ENCODE results near the gene ANKRD33B. TPM values are rescaled to one million over a fixed set of nuclear protein-coding genes. Genes with fewer than 3 reads are reported as not detected.

The ANKRD33B gene
- total and polyA plus RNA-seq, 2 experiments from 2014 or later = 2.9 to 15.4 TPM

GRCh38 chr5:10584714-10585517 is 21.0 kb downstream of the ANKRD33B start:
- Histone ChIP-seq H3K4me2 (no peak overlapping the region), H3K27me3 (ENCODE audit: insufficient read depth) (no peaks in the 10 kb centered on the region), H3K79me2 (replicated peaks; ENCODE audit: insufficient read depth) (no peaks in the 10 kb centered on the region), H3K4me1 (ENCODE audit: insufficient read depth) (peaks cover 16% of the 10 kb centered on the region), H3K4me3 (no peak overlapping the region), H4K20me1 (replicated peaks; ENCODE audit: insufficient read depth) (no peaks in the 10 kb centered on the region), H3K36me3 (ENCODE audit: insufficient read depth) (no peaks in the 10 kb centered on the region; the same call in 1 of the 2 replicates), H3K9me2 (ENCODE audit: insufficient read depth) (no peaks in the 10 kb centered on the region), H3F3A (replicated peaks; ENCODE audit: low read depth) (no peaks in the 10 kb centered on the region), H3K27ac (ENCODE audit: low read depth) (no peak overlapping the region), H2AFZ (no peak overlapping the region)
- peaks cover 8% of the 10 kb centered on the region for H3K27me3 Mint-ChIP-seq (ENCODE audit: insufficient read depth, low read depth, poor library complexity)
- ATAC-seq (no peak), DNase-seq (ENCODE audit: low spot score) (no peak)
- TF ChIP-seq NANOG (IDR thresholded peaks at IDR 0.05; ENCODE audit: borderline replicate concordance) (no peak), POLR2AphosphoS5 (IDR thresholded peaks at IDR 0.05; ENCODE audit: low read depth) (no peak), EZH2phosphoT487 (IDR thresholded peaks at IDR 0.05; ENCODE audit: unreplicated experiment) (no peak), CTCF (conservative IDR thresholded peaks at IDR 0.05; ENCODE audit: low read depth in 2 of 2) (no peak), ZNF331 (CRISPR knock-in tag; IDR thresholded peaks at IDR 0.05; ENCODE audit: low read depth) (no peak), JUNB (IDR thresholded peaks at IDR 0.05; ENCODE audit: unreplicated experiment) (no peak), ZNF462 (CRISPR knock-in tag; IDR thresholded peaks at IDR 0.05) (no peak), CREB1 (CRISPR knock-in tag; IDR thresholded peaks at IDR 0.05; ENCODE audit: low read depth) (no peak), ZNF114 (CRISPR knock-in tag; IDR thresholded peaks at IDR 0.05) (no peak)
- H3K4me1 Mint-ChIP-seq = peaks cover 35% of the 10 kb centered on the region
- H3K36me3 Mint-ChIP-seq (ENCODE audit: low read depth) = peaks cover 4% of the 10 kb centered on the region; the same call in 1 of the 3 replicates
- H3K9me3 Mint-ChIP-seq = peaks cover 2% of the 10 kb centered on the region; the same call in 2 of the 3 replicates
- no peak overlapping the region for H3K27ac Mint-ChIP-seq
- no peak overlapping the region for H3K4me3 Mint-ChIP-seq

Measured in GM23338 (cell line).